ENCODE measurements around the gene TUBG2.

- TF ChIP-seq REST (IDR thresholded peaks at IDR 0.05; ENCODE audit: insufficient read depth in 1 of 2, low read depth in 2 of 2, low read length in 2 of 2) (no peak), POLR2AphosphoS5 (IDR thresholded peaks at IDR 0.05; ENCODE audit: low read depth, low read length) (no peak), TAF1 (IDR thresholded peaks at IDR 0.05; ENCODE audit: borderline replicate concordance, insufficient read depth, low read length) (no peak), SIN3A (IDR thresholded peaks at IDR 0.05; ENCODE audit: borderline replicate concordance, insufficient read depth, low read length) (no peak)
Measured at GRCh38 chr17:42704490-42704836, 45.4 kb downstream of the TUBG2 start.

Measured in PFSK-1 (cell line).